GM12873 (cell line): ENCODE results near the gene LPP.

Experiments used
- CTCF ChIP-seq: IDR thresholded peaks from 2 replicates; pipeline ENCODE4 v1.5.1; 2012; ENCODE audit warnings: low read depth, mild to moderate bottlenecking, moderate library complexity, low read length, control low read depth; ENCODE audit not compliant: insufficient read depth; ENCODE audit errors: missing control alignments

LPP gene

GRCh38 chr3:188749010-188749617 is 595.2 kb downstream of the LPP start:
- TF ChIP-seq CTCF: peak; percentile 92

DNA sequence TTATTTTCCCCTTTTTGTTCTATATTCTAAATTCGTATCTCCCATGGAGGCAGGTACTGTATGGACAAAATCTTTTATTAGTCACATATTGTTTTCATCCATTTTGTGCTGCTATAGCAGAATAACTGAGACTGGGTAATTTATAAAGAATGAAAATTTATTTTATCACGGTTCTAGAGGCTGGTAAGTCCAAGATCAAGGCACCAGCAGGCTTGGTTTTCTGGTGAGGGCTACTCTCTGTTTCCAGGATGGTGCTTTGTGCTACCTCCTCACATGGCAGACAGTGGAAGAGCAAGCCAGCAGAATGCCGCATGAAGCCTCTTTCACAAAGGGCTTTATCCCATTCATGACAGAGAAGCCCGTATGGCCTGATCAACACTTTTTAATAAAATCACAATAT is 595.9 kb downstream of the LPP start:
- TF ChIP-seq CTCF: no peak

GRCh38 chr3:188750617-188751016 is 596.7 kb downstream of the LPP start:
- no peak for TF ChIP-seq CTCF

DNA sequence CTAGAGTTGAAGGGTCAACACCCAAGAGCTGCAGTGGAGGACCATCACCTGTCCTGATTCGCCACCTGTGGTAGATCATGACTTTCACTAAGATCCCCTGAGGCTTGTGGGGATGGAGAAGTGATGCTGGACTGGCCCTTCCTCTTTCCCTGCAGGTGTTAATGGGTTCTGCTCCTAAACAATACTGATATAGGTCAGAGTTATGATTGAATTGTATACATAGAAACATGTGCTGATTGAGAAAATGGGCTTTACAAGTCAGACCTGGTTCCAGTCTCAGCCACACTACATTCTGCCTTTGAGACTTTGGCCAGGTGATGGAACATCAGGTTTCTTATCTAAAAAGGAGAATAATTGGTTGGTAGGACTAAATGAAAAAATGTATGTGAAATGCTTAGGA is 598.9 kb downstream of the LPP start:
- no peak for TF ChIP-seq CTCF

GRCh38 chr3:188754267-188754666 is 600.3 kb downstream of the LPP start:
- TF ChIP-seq CTCF: no peak

DNA sequence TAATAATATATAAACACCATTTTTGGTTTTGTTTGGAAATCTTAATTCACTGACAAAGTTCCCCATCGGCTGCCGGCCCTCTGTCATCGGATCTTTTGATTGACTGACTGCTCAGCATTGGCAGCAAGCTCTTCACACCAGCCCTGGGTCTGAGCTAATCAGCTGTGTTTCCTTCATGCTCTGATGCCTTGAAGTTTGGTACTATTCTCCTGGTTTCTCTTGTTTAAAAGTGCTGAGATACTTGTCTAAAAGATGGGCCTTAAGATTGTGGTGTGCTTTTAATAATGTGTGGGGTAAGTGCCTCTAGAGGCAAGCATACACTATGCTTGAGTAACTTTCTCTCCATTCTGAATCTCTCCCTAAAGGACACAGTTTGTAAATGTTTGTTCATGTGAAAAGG is 602.3 kb downstream of the LPP start:
- TF ChIP-seq CTCF: no peak

DNA sequence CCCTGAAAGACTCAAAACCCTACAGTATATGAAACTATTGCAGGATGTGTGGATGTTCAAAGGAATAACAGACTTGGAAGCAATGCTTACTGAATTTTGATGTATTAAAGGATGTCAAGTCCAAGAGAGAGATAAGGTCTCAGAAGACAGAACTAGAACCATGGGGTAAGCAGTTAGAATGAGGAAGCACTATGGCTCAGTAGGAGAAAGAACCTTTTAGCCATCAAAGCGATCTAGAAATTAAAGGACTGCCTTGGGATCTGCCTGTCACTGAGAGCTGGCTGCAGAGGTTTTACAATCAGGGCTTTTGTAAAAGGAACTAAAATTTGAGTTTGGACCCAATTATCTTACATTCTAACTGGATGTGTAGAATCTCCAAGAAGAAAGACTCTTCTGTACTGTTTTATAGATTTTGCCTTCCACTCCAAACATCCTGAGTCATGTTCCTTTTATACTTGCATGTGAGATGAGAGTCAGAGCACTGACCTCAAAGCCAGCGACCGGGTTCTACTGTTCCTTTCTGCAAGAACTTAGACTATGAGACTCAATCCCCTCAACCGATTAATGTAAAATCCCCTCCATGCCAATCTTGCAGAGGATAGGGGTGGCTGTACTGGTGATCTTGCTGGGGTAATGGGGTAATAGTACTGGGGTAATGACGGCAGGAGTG is 605.5 kb downstream of the LPP start:
- TF ChIP-seq CTCF: no peak
